Fibroblast of skin of left biceps (primary cell): ENCODE results near the gene SERINC1.
"Not testable (repeated sequence)": the region's sequence is repeated elsewhere in the genome, so short reads cannot be mapped to it uniquely, and the experiment has no call there.

Experiments
- DNase-seq, 2 experiments: peaks; one replicate each; pipeline ENCODE4 v3.0.0-alpha.2; 2013; ENCODE audit warnings: low read depth in 2 of 2

Gene SERINC1

GRCh38 chr6:122471107-122472021 lies at the start of gene SERINC1:
TSS of gene SERINC1 (minus strand) at chr6:122471807. CDS start at chr6:122471737, 70 bp downstream.
- DNase-seq, result peak; percentile 82 to 85

GRCh38 chr6:122511193-122511924 lies 39.8 kb upstream of the SERINC1 start:
- no peak for DNase-seq

GRCh38 chr6:122505170-122505569 lies 33.6 kb upstream of the SERINC1 start:
- DNase-seq, result not testable (repeated sequence)

- no peak for DNase-seq
These were observed 29.9 kb upstream of the SERINC1 start for GRCh38 chr6:122501475-122501874.

- DNase-seq, result no peak
These were observed 24.0 kb upstream of the SERINC1 start for GRCh38 chr6:122495612-122496011.

- DNase-seq, result no peak
These were observed 23.2 kb upstream of the SERINC1 start for GRCh38 chr6:122494665-122495272.

GRCh38 chr6:122491919-122492555 lies 20.4 kb upstream of the SERINC1 start:
- peak; percentile 19 to 23 for DNase-seq

GRCh38 chr6:122490607-122491006 lies 19.0 kb upstream of the SERINC1 start:
- no peak for DNase-seq

GRCh38 chr6:122484760-122485159 lies 13.2 kb upstream of the SERINC1 start:
- DNase-seq, result no peak

- DNase-seq, result no peak
These were observed 11.1 kb upstream of the SERINC1 start for GRCh38 chr6:122482750-122483080.

GRCh38 chr6:122476131-122476530 lies 4.5 kb upstream of the SERINC1 start:
- peak in 1 of 2 experiments; percentile 6 for DNase-seq

- no peak for DNase-seq
These were observed 374 bp upstream of the SERINC1 start for GRCh38 chr6:122472022-122472340.

- no peak for DNase-seq
These were observed 9.7 kb downstream of the SERINC1 start for GRCh38 chr6:122461885-122462284.

- not testable (repeated sequence) for DNase-seq
These were observed 11.7 kb downstream of the SERINC1 start for GRCh38 chr6:122459865-122460416.

- DNase-seq, result no peak
These were observed 12.4 kb downstream of the SERINC1 start for GRCh38 chr6:122459240-122459639.

- no peak for DNase-seq
These were observed 13.5 kb downstream of the SERINC1 start for GRCh38 chr6:122458087-122458486.

- not testable (repeated sequence) for DNase-seq
These were observed 16.5 kb downstream of the SERINC1 start for GRCh38 chr6:122455116-122455515.

GRCh38 chr6:122454673-122455072 lies 16.9 kb downstream of the SERINC1 start:
- no peak for DNase-seq

GRCh38 chr6:122452509-122452908 lies 19.1 kb downstream of the SERINC1 start:
- no peak for DNase-seq

GRCh38 chr6:122449069-122449468 lies 22.5 kb downstream of the SERINC1 start:
- DNase-seq, result no peak

- DNase-seq, result no peak
These were observed 26.3 kb downstream of the SERINC1 start for GRCh38 chr6:122445274-122445673.

GRCh38 chr6:122438975-122439374 lies 32.6 kb downstream of the SERINC1 start:
- DNase-seq, result no peak
